GM19351 (cell line): ENCODE measurements around the gene RARA.

Experiments
- ATAC-seq: cut with Tn5 transposase; IDR thresholded peaks from one replicate; pipeline ENCODE4 v1.9.1; 2021; ENCODE audit warnings: mild to moderate bottlenecking, moderate library complexity; ENCODE audit not compliant: unreplicated experiment

Gene RARA

GRCh38 chr17:40345161-40345993 is 36.4 kb downstream of the RARA start:
- ATAC-seq: no peak

- no peak for ATAC-seq
Measured at GRCh38 chr17:40345994-40346764, 37.2 kb downstream of the RARA start.

DNA sequence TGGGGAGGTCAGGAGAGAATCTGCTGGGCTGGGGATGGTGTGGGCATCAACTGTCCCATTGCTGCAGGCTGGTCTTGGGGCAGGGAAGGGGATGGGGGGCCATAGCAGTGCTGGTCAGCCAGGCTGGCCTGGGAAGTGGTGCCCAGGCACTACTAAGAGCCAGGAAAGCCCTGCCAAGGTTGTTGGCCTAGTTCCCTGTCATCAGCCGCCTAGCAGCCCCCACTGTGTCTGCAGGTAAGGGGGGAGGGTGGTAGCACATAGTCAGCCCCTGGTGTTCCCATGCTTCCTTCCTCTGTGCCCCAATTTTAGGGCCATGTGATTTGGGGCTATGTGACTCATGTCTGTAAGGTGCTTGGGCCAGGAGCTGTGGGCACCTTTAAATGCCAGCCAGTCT is 37.8 kb downstream of the RARA start:
- no peak for ATAC-seq

DNA sequence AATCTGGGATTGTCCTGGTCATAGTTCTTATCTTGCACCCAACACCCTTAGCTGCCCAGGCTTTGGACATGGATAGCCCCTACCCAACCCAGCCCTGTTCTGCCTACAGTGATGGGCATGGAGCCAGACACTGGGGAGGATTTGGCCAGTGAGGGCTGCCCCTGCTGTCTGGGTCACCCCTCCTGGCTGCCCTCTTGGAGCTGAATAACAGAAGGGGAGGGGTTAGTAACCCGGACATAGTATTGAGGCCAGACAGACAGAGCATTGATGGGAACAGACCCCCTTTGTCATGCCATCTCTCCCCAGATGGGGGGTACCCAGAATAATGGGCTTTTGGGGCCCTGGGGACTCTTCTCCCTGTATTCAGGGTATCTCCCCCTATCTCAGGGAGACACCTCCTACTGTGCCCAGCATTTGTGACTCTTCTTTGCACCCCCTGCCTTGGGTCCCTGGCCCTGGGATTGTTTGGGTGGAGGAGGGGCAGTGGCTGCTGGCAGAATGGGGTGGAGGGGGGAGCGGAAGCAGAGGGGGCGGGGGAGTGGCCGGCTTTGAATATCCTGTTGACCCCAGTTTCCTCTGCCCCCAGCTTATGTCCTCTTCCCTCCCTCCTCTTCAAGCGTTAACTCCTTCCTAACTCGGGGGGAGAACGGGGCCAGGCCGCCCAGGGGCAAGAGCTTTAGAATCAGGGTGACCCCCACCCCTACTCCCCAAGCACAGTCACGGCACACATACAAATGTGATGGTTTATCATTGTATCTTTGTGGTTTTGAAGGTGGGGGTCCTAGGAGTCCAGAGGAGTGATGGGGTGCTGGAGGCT is 38.5 kb downstream of the RARA start:
- no peak for ATAC-seq

- ATAC-seq: no peak
Measured at GRCh38 chr17:40348136-40348504, 39.1 kb downstream of the RARA start.

- no peak for ATAC-seq
Measured at GRCh38 chr17:40348562-40349476, 39.8 kb downstream of the RARA start.

- no peak for ATAC-seq
Measured at GRCh38 chr17:40349477-40349894, 40.5 kb downstream of the RARA start.

GRCh38 chr17:40349895-40350688 is 41.1 kb downstream of the RARA start:
- no peak for ATAC-seq

GRCh38 chr17:40350689-40351358 is 41.8 kb downstream of the RARA start:
- no peak for ATAC-seq

- ATAC-seq: no peak
Measured at GRCh38 chr17:40351359-40352236, 42.6 kb downstream of the RARA start.

GRCh38 chr17:40352237-40352778 is 43.3 kb downstream of the RARA start:
- ATAC-seq: no peak

DNA sequence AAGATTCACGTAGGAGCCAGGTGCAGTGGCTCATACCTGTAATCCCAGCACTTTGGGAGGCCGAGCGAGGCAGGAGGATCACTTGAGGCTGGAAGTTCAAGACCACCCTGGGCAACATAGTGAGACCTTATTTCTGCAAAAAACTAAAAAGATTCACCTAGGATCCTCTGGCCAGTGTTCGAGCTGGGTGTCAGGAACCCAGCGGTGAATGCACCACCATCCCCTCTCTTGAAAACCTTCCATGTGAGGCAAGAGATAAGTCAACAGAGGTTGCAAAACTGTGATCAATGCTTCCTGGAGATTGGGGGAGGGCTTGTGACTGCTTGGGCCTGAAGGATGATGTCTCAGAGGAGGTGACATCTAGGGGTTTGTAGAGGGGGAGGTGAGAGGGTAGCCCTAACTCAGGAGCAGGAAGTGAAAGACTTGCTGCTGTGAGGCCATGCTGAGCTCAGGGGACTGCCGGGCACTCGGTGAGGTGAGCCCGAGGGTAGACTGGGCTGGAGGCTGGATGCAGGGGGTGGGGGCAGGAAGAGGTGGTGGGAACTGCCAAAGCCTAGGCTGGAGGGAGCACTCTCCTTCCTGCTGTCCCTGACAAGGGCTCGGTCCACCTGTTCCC is 43.9 kb downstream of the RARA start:
- no peak for ATAC-seq

GRCh38 chr17:40354221-40355122 is 45.5 kb downstream of the RARA start:
- no peak for ATAC-seq

DNA sequence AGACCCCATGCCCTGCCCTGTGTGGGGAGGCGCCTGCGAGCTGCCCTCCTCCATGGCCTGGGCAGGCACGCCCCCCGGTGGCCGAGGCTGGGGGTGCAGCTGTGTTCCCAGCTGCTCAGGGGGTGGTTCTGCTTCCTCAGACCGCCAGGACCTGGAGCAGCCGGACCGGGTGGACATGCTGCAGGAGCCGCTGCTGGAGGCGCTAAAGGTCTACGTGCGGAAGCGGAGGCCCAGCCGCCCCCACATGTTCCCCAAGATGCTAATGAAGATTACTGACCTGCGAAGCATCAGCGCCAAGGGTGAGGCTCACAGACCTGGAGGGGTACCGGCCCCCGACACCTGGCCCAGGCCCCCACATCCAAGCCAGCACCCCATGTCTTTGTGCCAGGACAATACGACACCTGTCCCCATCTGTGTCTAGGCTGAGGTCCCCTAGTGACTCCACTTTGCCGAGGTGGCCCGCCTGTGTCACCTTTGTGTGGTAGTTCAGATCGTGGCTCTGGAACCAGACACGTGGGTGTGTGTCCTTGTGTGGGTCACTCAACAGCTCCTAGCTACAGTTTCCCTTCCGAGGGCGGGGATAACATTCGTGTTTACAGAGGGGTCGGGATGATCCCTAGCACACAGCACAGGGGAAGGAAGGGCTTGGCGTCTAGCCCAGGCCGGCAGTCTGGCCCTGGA is 46.3 kb downstream of the RARA start:
- ATAC-seq: no peak
